Left colon (tissue), 2 donors: ENCODE results near the gene KCND3. TPM values are rescaled to one million over a fixed set of nuclear protein-coding genes. Genes with fewer than 3 reads are reported as not detected.

Source experiments
- ATAC-seq: fragments of 200-7000 bp; cut with Tn5 transposase; one replicate; pipeline ENCODE4 v1.9.1; 2020; ENCODE audit warnings: mild to moderate bottlenecking, moderate library complexity
- DNase-seq, 2 donors: peaks; one replicate each; pipeline ENCODE4 v3.0.0-alpha.2; 2020
- intact Hi-C, 2 donors: fragments of 100-400 bp; cut with DNase I in 1 of 2; cut with micrococcal nuclease in 1 of 2; formaldehyde crosslinking; loops; one replicate each; pipeline versions ENCODE4 v1.11.2 to v1.14.0; 2022; cut with DNase I, micrococcal nuclease
- total RNA-seq, 2 donors: library from RNA; stranded (reverse); fragmentation: NEBNext Ultra II Directional; extraction: Animal tissue kit (Norgen Biotek cat#: 25700); gene quantifications; one replicate each; pipeline ENCODE4 v1.2.1, GENCODE V29; 2021
- donor health status: DM: no; HTN: no; CAD: no.
- donor health status: DM: yes; HTN: yes; CAD: no.

The KCND3 gene
- total RNA-seq, 2 donors from 2014 or later = 1.0 to 3.0 TPM

- intact Hi-C loops = no loop called here
- DNase-seq (no peak), ATAC-seq (no peak)
These were observed 154.5 kb downstream of the KCND3 start for GRCh38 chr1:111834956-111835355.

GRCh38 chr1:111833334-111833733, 156.1 kb downstream of the KCND3 start:
- no peak for ATAC-seq
- intact Hi-C loops = no loop called here
- DNase-seq = no peak

GRCh38 chr1:111832521-111833155, 156.8 kb downstream of the KCND3 start:
- DNase-seq (no peak), ATAC-seq (no peak)
- intact Hi-C loops = no loop called here

GRCh38 chr1:111831153-111831552, 158.3 kb downstream of the KCND3 start:
- DNase-seq = no peak
- no peak for ATAC-seq
- intact Hi-C loops = no loop called here

GRCh38 chr1:111827946-111828345, 161.5 kb downstream of the KCND3 start:
- no peak for DNase-seq
- intact Hi-C loops = no loop called here
- ATAC-seq = no peak

- intact Hi-C loops = no loop called here
- DNase-seq (no peak), ATAC-seq (no peak)
These were observed 163.2 kb downstream of the KCND3 start for GRCh38 chr1:111826278-111826677.

- intact Hi-C loops = no loop called here
- DNase-seq (no peak), ATAC-seq (no peak)
These were observed 164.3 kb downstream of the KCND3 start for GRCh38 chr1:111825217-111825616.

GRCh38 chr1:111822138-111822537, 167.3 kb downstream of the KCND3 start:
- intact Hi-C loops = no loop called here
- ATAC-seq (no peak), DNase-seq (no peak)

GRCh38 chr1:111821121-111821745, 168.2 kb downstream of the KCND3 start:
- ATAC-seq (no peak), DNase-seq (no peak)
- intact Hi-C loops = no loop called here

GRCh38 chr1:111819566-111820263, 169.8 kb downstream of the KCND3 start:
- intact Hi-C loops = no loop called here
- DNase-seq = no peak
- ATAC-seq = no peak

- intact Hi-C loops = no loop called here
- ATAC-seq (no peak), DNase-seq (no peak)
These were observed 170.9 kb downstream of the KCND3 start for GRCh38 chr1:111818546-111818945.

GRCh38 chr1:111818081-111818480, 171.4 kb downstream of the KCND3 start:
- intact Hi-C loops = no loop called here
- ATAC-seq (no peak), DNase-seq (no peak)

- DNase-seq (no peak), ATAC-seq (no peak)
- intact Hi-C loops = no loop called here
These were observed 174.8 kb downstream of the KCND3 start for GRCh38 chr1:111814642-111815041.

- DNase-seq (no peak), ATAC-seq (no peak)
- intact Hi-C loops = no loop called here
These were observed 175.2 kb downstream of the KCND3 start for GRCh38 chr1:111814305-111814628.

GRCh38 chr1:111813440-111814304, 175.8 kb downstream of the KCND3 start:
- ATAC-seq (no peak), DNase-seq (no peak)
- intact Hi-C loops = no loop called here

- ATAC-seq = no peak
- no peak for DNase-seq
- intact Hi-C loops = no loop called here
These were observed 177.2 kb downstream of the KCND3 start for GRCh38 chr1:111812306-111812705.

- no peak for ATAC-seq
- no peak for DNase-seq
- intact Hi-C loops = no loop called here
These were observed 177.6 kb downstream of the KCND3 start for GRCh38 chr1:111811891-111812290.

- intact Hi-C loops = no loop called here
- ATAC-seq (no peak), DNase-seq (no peak)
These were observed 184.2 kb downstream of the KCND3 start for GRCh38 chr1:111805251-111805650.

- DNase-seq (no peak), ATAC-seq (no peak)
- intact Hi-C loops = no loop called here
These were observed 184.7 kb downstream of the KCND3 start for GRCh38 chr1:111804776-111805175.

GRCh38 chr1:111803951-111804350, 185.5 kb downstream of the KCND3 start:
- ATAC-seq (no peak), DNase-seq (no peak)
- intact Hi-C loops = no loop called here
